ENCODE results near the gene GALNT18.
A peak's percentile ranks its signal among the peaks of the same experiment; 100 is the strongest.

The GALNT18 gene

GRCh38 chr11:11586465-11586864 is 35.3 kb downstream of the GALNT18 start:
- no peak for DNase-seq (ENCODE audit: low spot score)

DNA sequence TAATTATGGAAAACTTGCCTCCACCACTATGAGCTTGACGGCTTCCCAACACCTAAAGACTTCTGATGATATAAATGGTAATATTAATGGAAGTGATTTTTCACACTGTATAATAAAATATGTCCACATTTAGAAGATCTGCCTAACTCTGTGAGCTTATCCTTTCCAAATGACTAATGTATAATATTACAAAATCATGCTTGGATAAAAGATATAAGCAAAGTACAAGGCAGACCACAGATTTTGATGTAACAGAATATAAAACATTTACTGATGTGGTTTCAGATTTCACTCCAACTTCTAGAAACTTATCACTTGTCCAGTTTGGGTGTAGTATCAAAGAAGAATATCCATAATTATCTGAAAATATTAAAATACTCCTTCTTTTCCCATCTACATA is 36.9 kb downstream of the GALNT18 start:
- no peak for DNase-seq (ENCODE audit: low spot score)

- peak; percentile 71 for DNase-seq (ENCODE audit: low spot score)
Measured at GRCh38 chr11:11584530-11584810, 37.3 kb downstream of the GALNT18 start.

DNA sequence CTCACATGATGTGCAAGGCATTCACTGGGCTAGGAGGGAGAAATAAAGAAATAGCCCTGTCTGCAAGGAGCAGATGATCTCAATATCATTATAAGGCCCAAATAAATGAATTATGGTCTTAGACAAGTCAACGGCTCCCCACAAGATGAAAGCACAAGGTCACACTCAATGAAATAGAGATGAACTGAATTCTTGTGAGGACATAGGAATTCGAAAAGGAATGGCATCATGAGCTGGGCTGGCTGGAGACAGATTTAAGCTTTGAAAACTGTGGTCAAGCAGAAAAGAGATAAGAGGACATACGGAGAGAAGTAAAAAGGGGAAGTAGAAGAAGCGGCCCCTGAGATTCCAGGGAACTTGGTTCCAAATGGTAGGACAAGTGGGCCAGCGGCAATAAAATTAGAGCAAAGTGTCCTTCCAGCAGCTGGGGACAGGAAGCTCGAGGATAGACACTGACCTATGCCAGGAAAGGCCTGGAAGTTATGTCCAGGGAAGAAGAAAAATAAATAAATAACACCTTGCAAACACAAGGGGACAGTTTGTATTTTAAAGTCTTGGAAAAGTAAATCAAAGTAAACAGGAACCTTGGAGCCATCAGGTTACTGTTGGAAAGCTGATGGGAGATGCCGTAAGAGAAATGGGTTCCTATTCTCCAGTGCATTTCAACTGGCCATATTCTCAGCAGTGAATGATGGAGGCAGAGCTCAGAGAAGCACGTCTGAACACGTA is 37.8 kb downstream of the GALNT18 start:
- no peak for DNase-seq (ENCODE audit: low spot score)

DNA sequence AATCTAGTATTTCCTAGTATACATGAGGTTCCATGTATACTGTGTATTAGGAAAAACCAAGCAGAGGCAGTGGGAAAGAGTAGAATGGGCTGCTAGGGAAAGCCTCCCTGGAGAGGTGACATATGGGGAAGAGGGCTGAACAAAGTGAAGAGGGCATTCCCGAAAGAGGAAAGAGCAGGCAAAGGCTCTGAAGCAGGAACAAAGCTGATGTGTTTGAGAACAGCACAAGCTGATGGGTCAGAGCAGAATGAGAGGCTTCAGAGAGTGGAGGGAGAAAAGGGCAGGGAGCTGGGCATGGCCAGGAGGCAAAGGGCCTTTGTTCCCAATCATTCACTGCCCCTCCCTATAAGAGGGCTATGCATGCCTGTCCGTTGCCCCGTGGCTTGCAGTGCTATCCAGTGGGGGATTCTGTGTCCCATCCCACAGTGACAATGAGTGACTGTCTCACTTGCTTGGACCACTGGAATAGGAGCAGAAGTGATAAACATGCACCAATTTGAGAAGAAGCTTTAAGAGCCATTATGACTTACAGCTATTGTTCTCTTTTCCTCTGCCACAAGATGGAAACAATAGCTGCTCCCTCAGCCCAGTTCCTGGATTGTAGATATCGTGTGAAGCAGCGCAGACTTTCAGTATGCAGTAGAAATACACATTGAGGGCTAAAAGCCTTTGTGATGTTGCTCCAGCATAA is 39.6 kb downstream of the GALNT18 start:
- no peak for DNase-seq (ENCODE audit: low spot score)

DNA sequence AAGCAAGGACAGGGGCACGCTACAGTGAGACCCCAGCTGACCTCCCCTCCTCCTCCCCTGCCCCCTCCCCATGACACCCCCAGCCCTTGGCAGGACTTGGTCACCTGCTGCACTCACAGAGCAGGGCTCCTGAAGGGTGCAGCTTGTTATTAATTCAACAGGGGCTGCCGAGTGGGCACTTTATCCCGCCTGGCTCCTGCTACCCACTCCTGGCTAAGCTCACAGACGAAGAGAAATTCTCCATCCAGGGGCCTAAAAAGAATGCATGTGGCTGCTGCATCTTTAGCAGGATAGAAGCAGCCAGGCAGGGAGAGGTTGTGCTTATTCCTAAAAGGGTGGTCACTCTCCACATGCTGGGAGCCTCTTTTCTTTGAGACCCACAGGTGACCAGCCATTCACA is 40.3 kb downstream of the GALNT18 start:
- no peak for DNase-seq (ENCODE audit: low spot score)

DNA sequence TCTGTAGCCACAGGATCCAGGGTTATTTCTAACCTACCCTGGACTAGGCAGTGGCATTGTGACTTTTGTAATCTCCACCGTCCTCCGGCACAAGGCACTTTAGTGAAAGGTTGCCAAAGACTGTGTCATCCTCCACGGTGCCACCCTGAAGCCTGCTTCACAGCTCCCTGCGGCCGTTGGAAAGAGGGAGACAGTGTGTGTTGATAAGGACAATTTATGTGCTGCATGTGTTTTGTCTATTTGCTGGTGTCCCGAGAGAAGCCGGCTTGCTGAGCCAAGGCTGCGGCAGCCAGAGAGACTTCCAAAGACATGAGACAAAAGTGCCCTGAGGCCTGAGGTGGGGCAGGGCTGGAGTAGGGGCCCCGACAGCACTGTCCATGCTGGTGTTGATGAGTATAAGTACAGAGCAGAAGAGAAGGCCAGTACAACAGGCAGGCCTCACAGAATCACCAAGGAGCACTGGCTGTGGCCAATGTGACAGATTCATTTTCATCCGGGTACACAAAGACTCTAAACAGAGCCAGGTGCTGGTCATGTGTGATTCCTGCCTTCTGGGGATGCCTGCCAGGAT is 40.9 kb downstream of the GALNT18 start:
- DNase-seq (ENCODE audit: low spot score), result no peak

DNA sequence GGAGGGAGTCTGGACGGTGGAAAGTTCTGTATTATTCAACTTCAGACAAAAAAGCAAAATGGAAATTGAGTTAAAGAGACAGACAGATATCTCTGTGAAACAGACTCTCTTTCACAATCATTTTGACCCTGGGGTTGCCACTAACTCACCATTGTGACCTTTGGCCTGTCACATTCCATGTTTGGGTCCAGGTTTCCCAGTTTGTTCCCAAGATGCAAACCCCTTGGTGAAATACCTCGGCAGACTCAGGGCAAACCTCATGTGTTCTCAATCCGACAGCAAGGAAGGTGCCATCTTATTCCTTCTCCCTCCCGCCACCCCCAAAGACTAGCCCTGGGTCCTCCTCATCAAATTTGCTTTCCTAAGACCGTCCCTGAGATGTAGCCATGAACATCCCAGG is 41.8 kb downstream of the GALNT18 start:
- no peak for DNase-seq (ENCODE audit: low spot score)

DNA sequence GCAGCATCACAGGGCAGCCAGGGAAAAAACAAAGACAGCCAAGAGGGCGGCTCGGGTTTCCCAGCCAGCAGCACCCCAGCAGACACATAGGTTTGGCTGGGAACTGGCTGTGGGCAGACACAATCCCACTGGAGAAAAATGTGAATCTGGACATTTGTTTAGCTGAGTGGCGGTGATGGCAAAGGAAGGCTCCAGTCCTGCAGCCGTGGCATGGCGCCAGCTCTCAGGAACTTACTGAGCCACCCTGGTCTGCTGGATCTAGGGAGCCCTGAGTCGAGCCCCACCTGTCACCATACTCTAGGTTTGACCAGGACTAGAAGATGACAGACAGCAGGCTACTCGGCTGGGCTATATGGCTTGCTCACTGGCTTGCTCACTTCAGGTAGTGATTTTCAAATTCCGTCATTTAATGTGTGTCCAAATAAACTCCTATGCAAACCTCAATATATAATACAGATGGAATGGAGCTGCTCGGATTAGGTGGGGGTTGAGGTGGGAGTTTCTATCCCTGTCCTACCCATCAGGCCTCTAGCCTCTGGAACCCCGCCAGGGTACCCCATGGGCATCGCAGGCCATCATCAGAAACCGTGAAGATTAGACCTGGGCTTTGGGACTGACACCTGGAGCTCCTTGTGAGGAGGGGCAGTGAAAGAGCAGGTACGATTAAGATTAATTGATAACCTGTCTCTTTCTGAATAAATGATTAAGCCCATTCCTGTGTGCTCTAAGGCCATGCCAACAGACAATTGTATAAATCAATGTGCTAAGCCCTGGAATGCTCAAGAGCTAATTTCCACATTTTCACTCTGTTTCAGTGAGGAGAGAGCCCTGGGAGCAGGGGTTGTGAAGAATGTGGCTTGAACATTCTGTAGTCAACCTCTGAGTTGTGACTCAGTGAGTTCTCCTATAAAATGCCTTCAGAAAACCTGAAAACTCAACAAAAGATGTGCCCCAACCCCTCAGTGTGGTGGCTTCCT is 42.5 kb downstream of the GALNT18 start:
- no peak for DNase-seq (ENCODE audit: low spot score)

DNA sequence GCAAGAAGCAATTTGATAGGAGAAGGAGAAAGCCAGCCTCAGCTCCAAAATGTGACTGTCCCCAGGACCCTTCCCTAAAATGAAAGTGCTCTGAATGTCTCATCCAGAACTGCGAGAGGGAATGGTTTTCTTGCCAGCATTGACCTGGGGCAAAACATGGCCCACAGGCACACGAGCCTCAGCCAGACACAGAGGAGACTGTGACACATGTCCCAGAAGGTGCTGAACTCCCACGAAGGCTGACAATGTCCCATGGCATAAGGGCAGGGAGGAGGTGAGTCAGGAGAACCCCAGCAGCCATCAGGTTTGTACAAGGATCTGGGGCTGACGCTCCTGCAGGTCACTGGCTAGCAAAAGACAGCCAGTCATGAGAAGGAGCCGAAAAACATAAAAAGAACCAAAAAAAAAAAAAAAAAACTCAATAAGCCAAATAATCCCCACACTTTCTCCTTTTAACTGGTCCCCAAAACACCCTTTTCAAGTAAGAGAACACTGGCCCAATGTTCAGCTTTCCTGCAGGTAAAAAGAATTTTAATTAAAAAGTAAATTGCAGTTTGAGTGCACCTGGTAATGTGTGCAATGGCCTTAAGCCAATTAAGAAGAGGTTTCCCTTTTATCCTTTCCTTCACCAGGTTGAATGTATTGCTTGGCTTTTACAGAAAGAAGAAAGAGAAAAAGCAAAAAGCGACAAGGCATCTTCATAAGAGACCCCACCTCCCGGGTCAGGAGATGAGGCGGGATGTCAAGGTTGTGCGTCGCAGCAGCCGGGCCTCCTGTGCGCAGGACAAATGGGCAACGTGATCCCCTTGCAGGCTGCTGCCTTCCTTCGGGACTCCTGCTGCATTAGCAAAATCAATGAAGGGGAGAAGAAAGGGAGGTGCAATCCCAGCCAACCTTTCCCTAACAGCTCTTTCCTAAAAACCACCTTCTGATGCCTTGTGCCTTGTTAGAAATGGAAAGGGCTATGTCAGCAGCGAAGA is 43.6 kb downstream of the GALNT18 start:
- DNase-seq (ENCODE audit: low spot score), result no peak

GRCh38 chr11:11577251-11577855 is 44.5 kb downstream of the GALNT18 start:
- DNase-seq (ENCODE audit: low spot score), result no peak

- DNase-seq (ENCODE audit: low spot score), result no peak
Measured at GRCh38 chr11:11574373-11575287, 47.2 kb downstream of the GALNT18 start.

DNA sequence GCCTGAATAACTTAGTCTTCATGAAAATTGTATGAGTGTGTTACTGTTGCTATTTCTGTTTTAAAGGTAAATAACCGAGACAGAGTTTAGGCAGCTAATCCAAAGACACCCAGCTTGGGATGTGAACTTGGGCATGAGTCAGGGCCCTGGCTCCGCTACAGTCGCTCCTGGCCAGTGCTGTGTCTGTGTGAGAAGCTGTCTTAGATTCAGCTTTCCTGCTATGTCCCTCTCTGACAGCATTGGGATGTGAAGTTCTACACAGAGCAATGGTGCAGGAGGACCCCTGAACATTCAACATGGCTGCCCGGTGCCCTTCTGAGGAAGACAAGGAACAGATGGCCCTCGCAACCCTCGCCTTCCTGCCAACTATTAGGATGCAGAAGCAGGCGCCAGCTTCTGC is 49.4 kb downstream of the GALNT18 start:
- DNase-seq (ENCODE audit: low spot score), result no peak

DNA sequence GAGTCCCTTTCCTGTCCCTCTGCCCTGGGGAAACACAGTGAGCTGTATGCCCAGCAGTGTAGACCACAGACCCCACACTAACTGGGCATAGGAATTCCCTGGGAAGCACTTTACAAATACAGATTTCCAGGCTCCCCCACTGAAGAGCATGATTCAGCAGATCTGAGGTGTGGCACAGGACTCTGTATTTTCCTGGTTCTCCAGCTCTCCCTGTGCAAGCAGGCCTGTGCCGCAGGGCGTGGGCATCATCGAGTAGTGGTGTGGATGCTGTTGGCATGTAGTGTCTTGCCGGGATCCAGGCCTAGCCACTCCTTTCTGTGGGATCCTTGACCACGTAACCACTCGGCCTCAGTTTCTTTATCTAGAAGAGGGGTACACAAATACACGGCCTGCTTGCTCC is 49.9 kb downstream of the GALNT18 start:
- DNase-seq (ENCODE audit: low spot score), result no peak

- no peak for DNase-seq (ENCODE audit: low spot score)
Measured at GRCh38 chr11:11570823-11571222, 51.0 kb downstream of the GALNT18 start.

DNA sequence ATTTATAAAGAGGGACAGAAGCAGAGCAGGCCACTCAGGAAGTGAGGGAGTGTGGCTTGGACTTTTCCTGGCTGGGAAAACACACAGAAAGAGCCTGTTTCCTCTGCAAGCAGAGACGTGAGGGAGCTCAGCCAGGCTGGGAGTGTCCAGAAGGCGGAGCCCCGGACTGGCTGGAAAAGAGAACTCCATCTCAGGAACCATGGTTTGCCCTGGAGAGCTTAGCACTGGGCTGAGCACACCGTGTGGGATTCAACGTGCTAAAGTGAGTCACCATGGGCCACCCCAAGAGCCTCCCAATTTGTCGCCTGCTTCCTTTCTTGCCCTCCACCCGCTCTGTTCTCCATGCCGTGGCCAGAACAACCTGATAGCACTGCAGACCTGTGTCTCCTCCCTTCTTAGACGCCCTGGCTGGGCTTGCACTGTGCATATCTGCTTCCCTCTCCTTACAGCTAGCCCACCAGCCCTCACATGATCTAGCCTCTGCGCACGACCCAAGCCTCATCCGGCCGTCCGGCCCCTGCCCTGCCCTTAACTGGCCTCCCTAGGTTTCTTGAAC is 51.8 kb downstream of the GALNT18 start:
- DNase-seq (ENCODE audit: low spot score), result no peak

GRCh38 chr11:11568651-11569229 is 53.1 kb downstream of the GALNT18 start:
- DNase-seq (ENCODE audit: low spot score), result no peak

DNA sequence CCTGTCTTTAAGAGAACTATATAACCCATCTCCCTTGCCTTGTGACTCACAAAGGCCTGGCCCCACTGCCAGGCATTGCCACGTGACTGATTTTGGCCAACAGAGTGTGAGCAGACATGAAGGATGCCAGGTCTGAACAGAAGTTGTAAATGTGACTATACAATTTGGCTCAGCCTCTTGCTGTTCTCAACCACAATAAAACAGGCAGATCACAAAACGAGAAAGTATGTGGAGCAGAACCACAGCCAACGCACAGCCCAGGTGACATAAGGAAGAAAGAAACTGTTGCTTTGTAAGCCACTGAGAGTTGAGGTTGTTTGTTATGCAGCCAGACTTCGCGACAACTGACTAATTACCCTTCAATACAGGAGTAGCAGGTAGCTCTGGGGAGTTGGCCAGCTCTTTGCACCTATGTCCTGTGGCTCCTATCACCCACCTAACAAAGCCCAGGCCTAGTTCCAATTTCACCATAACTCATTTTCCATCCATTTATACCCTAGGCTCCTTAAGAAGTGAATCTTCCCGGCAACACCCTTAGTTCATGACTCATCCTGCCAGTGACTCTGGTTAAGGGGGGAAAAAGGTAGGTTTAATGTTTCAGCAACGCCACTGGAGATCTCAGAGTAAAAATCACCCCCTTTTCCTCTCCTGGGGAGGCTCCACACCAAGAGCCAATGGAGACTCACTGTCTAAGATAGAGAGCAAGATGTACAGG is 53.7 kb downstream of the GALNT18 start:
- DNase-seq (ENCODE audit: low spot score), result no peak
